ENCODE measurements around the gene STOX2.
"Not testable (repeated sequence)": the region's sequence is repeated elsewhere in the genome, so short reads cannot be mapped to it uniquely, and the experiment has no call there.

The STOX2 gene

GRCh38 chr4:183952652-183953051 lies 47.5 kb downstream of the STOX2 start:
- H3K4me1 ChIP-seq (ENCODE audit: control insufficient read depth, insufficient read depth, low read length): peaks cover 10% of the 10 kb centered on the region
- H3K27me3 ChIP-seq (ENCODE audit: control insufficient read depth, insufficient read depth, low read length); H3K9ac ChIP-seq (ENCODE audit: low read length); H3K36me3 ChIP-seq (ENCODE audit: control insufficient read depth, insufficient read depth, low read length); H3K9me3 ChIP-seq (ENCODE audit: control insufficient read depth, low read length); H3K4me3 ChIP-seq (ENCODE audit: low read length): not testable (repeated sequence)

- Histone ChIP-seq H3K9ac (ENCODE audit: low read length) (no peak overlapping the region), H3K27me3 (ENCODE audit: control insufficient read depth, insufficient read depth, low read length) (no peaks in the 10 kb centered on the region), H3K9me3 (ENCODE audit: control insufficient read depth, low read length) (no peaks in the 10 kb centered on the region), H3K4me1 (ENCODE audit: control insufficient read depth, insufficient read depth, low read length) (peaks cover 21% of the 10 kb centered on the region), H3K4me3 (ENCODE audit: low read length) (no peak overlapping the region), H3K36me3 (ENCODE audit: control insufficient read depth, insufficient read depth, low read length) (no peaks in the 10 kb centered on the region)
Measured at GRCh38 chr4:183959319-183960045, 54.4 kb downstream of the STOX2 start.

GRCh38 chr4:183960046-183960420 lies 54.9 kb downstream of the STOX2 start:
- H3K4me3 ChIP-seq (ENCODE audit: low read length): no peak overlapping the region
- H3K9ac ChIP-seq (ENCODE audit: low read length): no peak overlapping the region
- no peaks in the 10 kb centered on the region for H3K27me3 ChIP-seq (ENCODE audit: control insufficient read depth, insufficient read depth, low read length)
- no peaks in the 10 kb centered on the region for H3K9me3 ChIP-seq (ENCODE audit: control insufficient read depth, low read length)
- H3K36me3 ChIP-seq (ENCODE audit: control insufficient read depth, insufficient read depth, low read length): no peaks in the 10 kb centered on the region
- H3K4me1 ChIP-seq (ENCODE audit: control insufficient read depth, insufficient read depth, low read length): peaks cover 26% of the 10 kb centered on the region

- Histone ChIP-seq H3K9ac (ENCODE audit: low read length) (no peak overlapping the region), H3K4me3 (ENCODE audit: low read length) (no peak overlapping the region), H3K4me1 (ENCODE audit: control insufficient read depth, insufficient read depth, low read length) (peaks cover 27% of the 10 kb centered on the region), H3K27me3 (ENCODE audit: control insufficient read depth, insufficient read depth, low read length) (no peaks in the 10 kb centered on the region), H3K9me3 (ENCODE audit: control insufficient read depth, low read length) (no peaks in the 10 kb centered on the region), H3K36me3 (ENCODE audit: control insufficient read depth, insufficient read depth, low read length) (no peaks in the 10 kb centered on the region)
Measured at GRCh38 chr4:183960962-183961541, 55.9 kb downstream of the STOX2 start.

GRCh38 chr4:183961795-183962194 lies 56.7 kb downstream of the STOX2 start:
- Histone ChIP-seq H3K9ac (ENCODE audit: low read length) (no peak overlapping the region), H3K4me3 (ENCODE audit: low read length) (no peak overlapping the region)

DNA sequence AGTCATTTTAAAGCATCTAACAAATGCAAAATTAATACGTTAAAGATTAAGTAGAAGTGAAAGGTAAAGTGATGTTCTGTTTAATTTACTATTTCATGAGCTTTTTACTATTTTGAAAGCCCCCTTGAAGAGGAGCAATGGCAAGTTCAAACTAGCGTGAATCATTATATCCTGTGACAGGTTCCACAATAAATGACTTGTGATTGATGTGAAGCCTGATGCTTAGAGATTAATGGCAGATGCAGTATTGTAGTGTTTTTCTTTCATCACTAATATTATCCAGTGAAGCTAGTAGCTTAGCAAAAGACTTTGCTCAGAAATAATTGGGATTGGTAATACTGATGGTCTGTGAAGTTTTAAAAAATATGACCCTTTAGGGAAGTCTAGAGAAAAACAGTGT lies 57.3 kb downstream of the STOX2 start:
- no peaks in the 10 kb centered on the region for H3K9me3 ChIP-seq (ENCODE audit: control insufficient read depth, low read length)
- H3K4me3 ChIP-seq (ENCODE audit: low read length): no peak overlapping the region
- peaks cover 27% of the 10 kb centered on the region for H3K4me1 ChIP-seq (ENCODE audit: control insufficient read depth, insufficient read depth, low read length)
- H3K36me3 ChIP-seq (ENCODE audit: control insufficient read depth, insufficient read depth, low read length): no peaks in the 10 kb centered on the region
- H3K9ac ChIP-seq (ENCODE audit: low read length): no peak overlapping the region
- no peaks in the 10 kb centered on the region for H3K27me3 ChIP-seq (ENCODE audit: control insufficient read depth, insufficient read depth, low read length)

More at GRCh38 chr4:183961795-183962194, 56.7 kb downstream of the STOX2 start:
- no peaks in the 10 kb centered on the region for H3K9me3 ChIP-seq (ENCODE audit: control insufficient read depth, low read length)
- no peaks in the 10 kb centered on the region for H3K27me3 ChIP-seq (ENCODE audit: control insufficient read depth, insufficient read depth, low read length)
- H3K4me1 ChIP-seq (ENCODE audit: control insufficient read depth, insufficient read depth, low read length): peaks cover 27% of the 10 kb centered on the region
- no peaks in the 10 kb centered on the region for H3K36me3 ChIP-seq (ENCODE audit: control insufficient read depth, insufficient read depth, low read length)

- H3K36me3 ChIP-seq (ENCODE audit: control insufficient read depth, insufficient read depth, low read length): no peaks in the 10 kb centered on the region
- H3K4me3 ChIP-seq (ENCODE audit: low read length): no peak overlapping the region
- H3K9me3 ChIP-seq (ENCODE audit: control insufficient read depth, low read length): no peaks in the 10 kb centered on the region
- no peaks in the 10 kb centered on the region for H3K27me3 ChIP-seq (ENCODE audit: control insufficient read depth, insufficient read depth, low read length)
- peaks cover 12% of the 10 kb centered on the region for H3K4me1 ChIP-seq (ENCODE audit: control insufficient read depth, insufficient read depth, low read length)
- no peak overlapping the region for H3K9ac ChIP-seq (ENCODE audit: low read length)
Measured at GRCh38 chr4:183966371-183966770, 61.3 kb downstream of the STOX2 start.

DNA sequence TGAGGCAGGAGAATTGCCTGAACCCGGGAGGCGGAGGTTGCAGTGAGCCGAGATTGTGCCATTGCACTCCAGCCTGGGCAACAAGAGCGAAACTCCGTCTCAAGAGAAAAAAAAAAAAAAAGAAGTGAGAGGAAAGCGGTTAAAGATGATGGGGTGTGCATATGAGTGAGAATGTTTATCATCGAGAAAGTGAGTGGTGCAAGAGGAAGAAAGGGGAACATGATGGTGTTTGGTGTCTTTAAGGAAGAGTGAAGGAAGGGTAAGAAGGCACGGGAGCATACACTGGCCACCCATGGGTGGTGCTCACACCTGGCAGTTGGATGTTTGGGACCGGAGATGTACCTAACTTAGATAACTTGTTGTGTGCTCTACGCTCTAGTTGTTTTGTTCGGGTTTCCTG lies 62.2 kb downstream of the STOX2 start:
- H3K4me1 ChIP-seq (ENCODE audit: control insufficient read depth, insufficient read depth, low read length): peaks cover 12% of the 10 kb centered on the region
- H3K36me3 ChIP-seq (ENCODE audit: control insufficient read depth, insufficient read depth, low read length): no peaks in the 10 kb centered on the region
- H3K9ac ChIP-seq (ENCODE audit: low read length): no peak overlapping the region
- no peaks in the 10 kb centered on the region for H3K9me3 ChIP-seq (ENCODE audit: control insufficient read depth, low read length)
- H3K4me3 ChIP-seq (ENCODE audit: low read length): no peak overlapping the region
- H3K27me3 ChIP-seq (ENCODE audit: control insufficient read depth, insufficient read depth, low read length): no peaks in the 10 kb centered on the region

GRCh38 chr4:183968502-183968901 lies 63.4 kb downstream of the STOX2 start:
- H3K27me3 ChIP-seq (ENCODE audit: control insufficient read depth, insufficient read depth, low read length): no peaks in the 10 kb centered on the region
- no peaks in the 10 kb centered on the region for H3K36me3 ChIP-seq (ENCODE audit: control insufficient read depth, insufficient read depth, low read length)
- no peak overlapping the region for H3K4me3 ChIP-seq (ENCODE audit: low read length)
- H3K9ac ChIP-seq (ENCODE audit: low read length): no peak overlapping the region
- H3K4me1 ChIP-seq (ENCODE audit: control insufficient read depth, insufficient read depth, low read length): peaks cover 12% of the 10 kb centered on the region
- no peaks in the 10 kb centered on the region for H3K9me3 ChIP-seq (ENCODE audit: control insufficient read depth, low read length)

DNA sequence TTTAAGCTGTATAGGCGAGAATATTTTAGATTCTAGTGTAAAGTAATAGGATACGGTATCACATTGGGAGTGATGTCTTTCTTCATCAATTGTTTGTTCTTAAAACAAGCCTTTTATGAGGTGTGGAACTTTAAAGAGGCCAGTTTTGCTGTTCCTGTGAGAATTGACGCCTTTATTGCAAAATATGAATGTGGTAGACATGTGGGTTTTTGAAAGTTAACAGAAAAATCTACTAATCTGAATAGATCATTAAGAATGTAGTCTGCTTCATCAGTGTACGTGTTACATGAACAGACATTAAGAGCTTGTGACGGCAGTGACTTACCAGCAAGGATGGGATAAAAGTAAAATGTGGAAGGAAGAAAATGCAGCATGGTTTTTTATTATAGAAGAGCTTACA lies 63.8 kb downstream of the STOX2 start:
- no peak overlapping the region for H3K9ac ChIP-seq (ENCODE audit: low read length)
- H3K9me3 ChIP-seq (ENCODE audit: control insufficient read depth, low read length): no peaks in the 10 kb centered on the region
- H3K4me3 ChIP-seq (ENCODE audit: low read length): no peak overlapping the region
- no peaks in the 10 kb centered on the region for H3K27me3 ChIP-seq (ENCODE audit: control insufficient read depth, insufficient read depth, low read length)
- H3K36me3 ChIP-seq (ENCODE audit: control insufficient read depth, insufficient read depth, low read length): no peaks in the 10 kb centered on the region
- H3K4me1 ChIP-seq (ENCODE audit: control insufficient read depth, insufficient read depth, low read length): peaks cover 12% of the 10 kb centered on the region

DNA sequence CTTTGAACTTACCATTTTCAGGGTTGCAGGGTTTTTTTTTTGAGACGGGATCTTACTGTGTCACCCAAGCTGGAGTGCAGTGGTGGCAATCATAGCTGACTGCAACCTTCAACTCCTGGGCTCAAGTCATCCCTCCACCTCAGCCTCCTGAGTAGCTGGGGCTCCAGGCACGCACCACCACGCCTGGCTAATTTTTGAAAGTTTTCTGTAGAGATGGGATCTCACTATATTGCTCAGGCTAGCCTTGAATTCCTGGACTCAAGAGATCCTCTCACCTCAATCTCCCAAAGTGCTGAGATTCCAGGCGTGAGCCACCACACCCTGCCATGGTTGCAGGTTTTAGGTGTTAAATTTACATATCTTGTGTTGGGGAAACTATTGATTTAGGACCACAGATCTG lies 64.5 kb downstream of the STOX2 start:
- H3K27me3 ChIP-seq (ENCODE audit: control insufficient read depth, insufficient read depth, low read length): no peaks in the 10 kb centered on the region
- no peak overlapping the region for H3K4me3 ChIP-seq (ENCODE audit: low read length)

DNA sequence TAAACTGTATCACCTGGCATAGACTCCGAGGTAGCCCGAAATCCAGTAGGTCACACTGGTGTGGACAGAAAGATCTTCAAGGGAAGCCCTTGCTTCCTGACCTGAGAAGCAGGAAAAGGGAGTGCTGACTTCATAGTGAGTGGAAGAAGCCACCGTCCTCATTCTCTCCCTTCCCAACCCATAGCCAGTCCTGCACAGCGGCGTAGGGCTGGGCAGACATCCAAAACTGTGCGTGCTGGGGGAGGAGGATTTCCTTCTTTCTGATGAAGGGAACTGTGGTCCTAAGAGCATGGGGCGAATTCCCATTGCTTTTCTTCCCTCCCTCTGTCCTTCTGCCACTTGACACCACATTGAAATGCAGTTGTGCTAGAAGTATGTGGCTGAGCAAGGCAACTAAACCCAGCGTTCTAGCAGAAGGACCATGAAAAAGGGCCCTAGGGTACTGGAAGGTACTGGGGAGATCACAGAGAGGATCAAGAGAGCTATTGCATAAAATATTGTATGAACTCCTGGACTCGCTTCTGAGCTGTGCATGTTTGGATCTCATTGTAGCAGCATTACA lies 66.9 kb downstream of the STOX2 start:
- Histone ChIP-seq H3K4me1 (ENCODE audit: control insufficient read depth, insufficient read depth, low read length) (no peaks in the 10 kb centered on the region), H3K9ac (ENCODE audit: low read length) (no peak overlapping the region), H3K9me3 (ENCODE audit: control insufficient read depth, low read length) (no peaks in the 10 kb centered on the region), H3K36me3 (ENCODE audit: control insufficient read depth, insufficient read depth, low read length) (no peaks in the 10 kb centered on the region), H3K4me3 (ENCODE audit: low read length) (no peak overlapping the region), H3K27me3 (ENCODE audit: control insufficient read depth, insufficient read depth, low read length) (no peaks in the 10 kb centered on the region)

More for the DNA sequence above, 64.5 kb downstream of the STOX2 start:
- no peak overlapping the region for H3K9ac ChIP-seq (ENCODE audit: low read length)
- no peaks in the 10 kb centered on the region for H3K9me3 ChIP-seq (ENCODE audit: control insufficient read depth, low read length)
- no peaks in the 10 kb centered on the region for H3K36me3 ChIP-seq (ENCODE audit: control insufficient read depth, insufficient read depth, low read length)
- H3K4me1 ChIP-seq (ENCODE audit: control insufficient read depth, insufficient read depth, low read length): peaks cover 5% of the 10 kb centered on the region
